Measurements from ENCODE around the gene ARFGAP3.

DNA sequence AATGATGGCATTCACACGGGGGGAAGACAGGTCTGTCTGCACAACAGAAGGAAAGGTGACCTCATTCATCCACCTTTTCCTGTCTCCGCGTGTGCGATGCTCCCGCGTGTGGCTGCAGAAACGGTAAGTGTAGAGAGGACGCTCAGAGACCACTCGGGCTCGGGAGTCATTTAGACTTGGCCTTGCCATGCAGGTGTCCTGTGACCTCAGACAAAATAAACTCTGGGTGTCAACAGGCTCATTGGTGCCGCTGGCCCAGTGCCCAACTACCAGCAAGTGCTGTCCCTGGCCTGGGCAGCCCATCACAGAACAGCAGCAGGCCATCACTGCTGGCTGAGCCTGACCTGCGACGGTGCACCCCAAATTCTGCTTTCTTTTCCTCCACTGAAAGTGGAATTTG is 48.1 kb upstream of the ARFGAP3 start:
- TF ChIP-seq, protein P1, sequence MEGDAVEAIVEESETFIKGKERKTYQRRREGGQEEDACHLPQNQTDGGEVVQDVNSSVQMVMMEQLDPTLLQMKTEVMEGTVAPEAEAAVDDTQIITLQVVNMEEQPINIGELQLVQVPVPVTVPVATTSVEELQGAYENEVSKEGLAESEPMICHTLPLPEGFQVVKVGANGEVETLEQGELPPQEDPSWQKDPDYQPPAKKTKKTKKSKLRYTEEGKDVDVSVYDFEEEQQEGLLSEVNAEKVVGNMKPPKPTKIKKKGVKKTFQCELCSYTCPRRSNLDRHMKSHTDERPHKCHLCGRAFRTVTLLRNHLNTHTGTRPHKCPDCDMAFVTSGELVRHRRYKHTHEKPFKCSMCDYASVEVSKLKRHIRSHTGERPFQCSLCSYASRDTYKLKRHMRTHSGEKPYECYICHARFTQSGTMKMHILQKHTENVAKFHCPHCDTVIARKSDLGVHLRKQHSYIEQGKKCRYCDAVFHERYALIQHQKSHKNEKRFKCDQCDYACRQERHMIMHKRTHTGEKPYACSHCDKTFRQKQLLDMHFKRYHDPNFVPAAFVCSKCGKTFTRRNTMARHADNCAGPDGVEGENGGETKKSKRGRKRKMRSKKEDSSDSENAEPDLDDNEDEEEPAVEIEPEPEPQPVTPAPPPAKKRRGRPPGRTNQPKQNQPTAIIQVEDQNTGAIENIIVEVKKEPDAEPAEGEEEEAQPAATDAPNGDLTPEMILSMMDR (IDR thresholded peaks at IDR 0.05; ENCODE audit: poor library complexity) = no peak
- no peak for TF ChIP-seq EZH2 (IDR thresholded peaks at IDR 0.05; ENCODE audit: borderline replicate concordance)
- TF ChIP-seq EZH2phosphoT487 (IDR thresholded peaks at IDR 0.05; ENCODE audit: low read depth, severe bottlenecking, unreplicated experiment) = no peak
